NT2/D1 (cell line): ENCODE results near the gene HDAC3.
A peak's percentile ranks its signal among the peaks of the same experiment; 100 is the strongest.

Source experiments
- DNase-seq: peaks from one replicate; pipeline ENCODE4 v3.0.0-alpha.2; 2011; ENCODE audit warnings: low read depth, low spot score
- H3K27me3 ChIP-seq: 2 replicates; pipeline ENCODE4 v1.6.0; 2011; ENCODE audit warnings: mild to moderate bottlenecking; ENCODE audit not compliant: insufficient read length, insufficient read depth
- H3K36me3 ChIP-seq: 2 replicates; pipeline ENCODE4 v1.6.1; 2011; ENCODE audit warnings: mild to moderate bottlenecking, low read length, mixed read lengths; ENCODE audit not compliant: insufficient read depth, insufficient read length
- H3K4me1 ChIP-seq: 2 replicates; pipeline ENCODE4 v1.5.1; 2011; ENCODE audit not compliant: insufficient read depth, insufficient read length
- H3K4me3 ChIP-seq: 2 replicates; pipeline ENCODE4 v1.5.1; 2011; ENCODE audit warnings: low read depth; ENCODE audit not compliant: insufficient read length
- H3K9ac ChIP-seq: 2 replicates; pipeline ENCODE4 v1.6.0; 2011; ENCODE audit warnings: low read depth; ENCODE audit not compliant: insufficient read length
- H3K9me3 ChIP-seq: 2 replicates; pipeline ENCODE4 v1.5.1; 2011; ENCODE audit warnings: mild to moderate bottlenecking, low read length; ENCODE audit not compliant: insufficient read depth
- SUZ12 ChIP-seq: IDR thresholded peaks from 2 replicates; pipeline ENCODE4 v1.6.1; 2011; ENCODE audit not compliant: insufficient read length, insufficient read depth; ENCODE audit errors: extremely low read depth
- YY1 ChIP-seq: IDR thresholded peaks from 2 replicates; pipeline ENCODE4 v1.6.1; 2011; ENCODE audit not compliant: insufficient read length, insufficient read depth
- ZNF274 ChIP-seq: IDR thresholded peaks from 2 replicates; pipeline ENCODE4 v1.6.1; 2011; ENCODE audit warnings: mild to moderate bottlenecking, low read depth, low read length

HDAC3 gene

DNA sequence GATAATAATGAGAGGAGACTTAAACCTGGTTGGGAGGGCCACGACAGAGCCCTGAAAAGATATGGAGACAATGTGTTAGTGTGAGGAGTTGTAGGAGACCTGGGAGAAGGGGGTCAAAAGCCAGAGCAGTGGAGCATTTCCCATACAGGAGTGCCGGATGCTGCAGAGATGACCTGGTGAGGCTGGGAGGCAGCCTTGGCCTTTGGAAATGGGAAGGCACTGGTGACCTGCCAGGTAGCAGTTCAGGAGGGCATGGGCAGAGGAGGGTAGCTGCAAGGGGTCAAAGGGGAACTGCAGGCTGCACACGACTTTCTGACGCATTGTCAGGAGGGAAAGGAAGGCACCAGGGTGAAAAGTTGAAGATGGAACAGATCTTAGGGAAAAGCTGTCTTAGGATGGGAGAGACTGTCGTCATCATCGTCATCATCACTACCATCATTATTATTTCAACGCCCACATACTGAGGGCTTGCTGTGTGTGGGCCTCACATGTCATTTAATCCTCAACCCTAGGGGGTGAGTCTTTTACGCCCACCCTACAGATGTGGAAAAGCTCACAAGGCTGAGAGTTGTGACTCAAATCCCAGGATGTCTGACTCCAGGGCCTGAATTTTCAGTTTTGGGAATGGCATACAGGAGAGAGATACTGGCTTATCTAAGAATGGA is 32.1 kb upstream of the HDAC3 start:
- Histone ChIP-seq H3K9ac (peak overlapping the region; percentile 21), H3K4me3 (no peak overlapping the region), H3K4me1 (peaks cover 5% of the 10 kb centered on the region), H3K27me3 (no peaks in the 10 kb centered on the region), H3K9me3 (no peaks in the 10 kb centered on the region), H3K36me3 (peaks cover 51% of the 10 kb centered on the region)
- DNase-seq = no peak
- no peak for TF ChIP-seq SUZ12

DNA sequence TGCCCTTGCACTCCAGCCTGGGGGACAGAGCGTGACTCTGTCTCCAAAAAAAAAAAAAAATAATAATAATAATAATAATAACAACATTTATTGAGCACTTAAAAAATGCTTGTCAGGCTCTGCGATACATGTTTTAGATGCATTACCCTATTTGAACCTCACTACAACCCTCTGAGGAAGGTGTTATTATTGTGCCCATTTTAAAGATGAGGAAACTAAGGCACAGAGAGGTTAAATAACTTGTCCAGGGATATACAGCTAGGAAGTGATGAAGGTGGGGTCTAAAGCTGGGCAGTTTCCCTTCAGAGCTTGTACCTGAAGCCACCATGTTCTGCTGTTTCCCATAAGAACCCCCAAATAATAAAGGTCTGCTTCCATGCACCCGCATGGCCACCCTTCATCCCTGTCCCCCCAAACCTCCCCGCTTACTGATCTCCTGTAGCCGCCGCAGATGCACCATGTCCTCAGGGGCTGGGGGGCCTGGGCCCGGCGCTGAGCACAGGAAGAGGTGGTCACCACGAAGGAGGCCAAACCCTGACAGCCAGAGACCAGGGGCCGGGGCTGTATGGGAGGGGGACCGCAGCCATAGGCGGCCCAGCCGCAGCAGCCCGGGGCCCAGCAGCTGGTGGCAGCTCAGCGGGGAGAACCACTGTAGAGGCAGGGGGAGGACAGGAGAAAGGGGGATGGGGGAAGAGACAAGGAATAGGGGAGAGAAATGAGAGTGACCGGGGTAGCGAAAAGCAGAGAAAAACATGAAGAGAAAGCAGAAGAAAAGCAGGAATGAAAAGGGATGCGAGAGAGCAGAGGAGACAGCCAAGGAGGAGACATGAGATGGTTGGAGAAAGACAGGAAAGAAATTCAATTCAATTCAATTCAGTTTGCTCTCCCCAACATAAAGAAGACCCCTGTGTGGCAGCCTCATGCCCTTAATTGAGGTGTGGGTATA is 29.6 kb upstream of the HDAC3 start:
- no peak for DNase-seq
- H3K9ac ChIP-seq = no peak overlapping the region
- H3K4me1 ChIP-seq = peaks cover 3% of the 10 kb centered on the region
- H3K4me3 ChIP-seq = no peak overlapping the region
- H3K9me3 ChIP-seq = no peaks in the 10 kb centered on the region
- H3K36me3 ChIP-seq = peaks cover 50% of the 10 kb centered on the region
- no peaks in the 10 kb centered on the region for H3K27me3 ChIP-seq
- TF ChIP-seq SUZ12 (no peak), ZNF274 (no peak), YY1 (no peak)

DNA sequence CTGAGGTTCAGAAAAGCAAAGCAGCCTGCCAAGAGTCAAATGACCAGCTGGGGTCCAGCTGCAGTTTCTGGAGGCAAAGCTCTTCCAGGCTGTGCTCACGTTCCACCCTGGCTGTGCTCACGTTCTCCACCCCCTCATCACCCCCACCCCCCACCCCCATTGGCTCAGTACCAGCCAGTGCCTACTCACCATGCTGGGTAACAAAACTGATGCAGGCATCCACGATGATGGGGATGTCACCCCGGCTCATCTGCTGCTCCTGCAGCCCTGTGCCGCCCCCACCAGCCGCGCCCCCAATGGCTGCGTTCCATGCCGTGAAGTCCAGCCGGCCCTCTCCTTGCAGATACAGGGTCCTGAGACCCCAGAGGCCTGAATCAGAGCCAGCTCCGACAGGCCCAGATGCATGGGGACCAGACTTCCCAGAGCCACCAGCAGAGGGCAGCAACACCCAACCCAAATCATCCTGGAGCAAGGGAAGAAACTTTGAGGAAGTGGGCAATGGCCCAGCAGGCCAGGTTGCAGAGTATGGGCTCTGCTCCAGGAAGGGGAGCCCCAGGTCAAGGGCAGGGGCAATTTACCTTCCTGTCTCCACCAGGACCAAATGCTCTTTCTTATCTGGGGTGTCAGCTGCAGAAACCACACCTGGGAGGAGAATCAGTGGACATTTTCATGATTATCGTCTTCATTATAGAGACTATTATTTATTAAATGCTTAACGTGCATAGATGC is 28.2 kb upstream of the HDAC3 start:
- DNase-seq = no peak
- no peaks in the 10 kb centered on the region for H3K27me3 ChIP-seq
- H3K9me3 ChIP-seq = no peaks in the 10 kb centered on the region
- TF ChIP-seq ZNF274 (no peak), SUZ12 (no peak), YY1 (no peak)
- no peaks in the 10 kb centered on the region for H3K4me1 ChIP-seq
- H3K9ac ChIP-seq = no peak overlapping the region
- H3K4me3 ChIP-seq = no peak overlapping the region
- peaks cover 37% of the 10 kb centered on the region for H3K36me3 ChIP-seq

DNA sequence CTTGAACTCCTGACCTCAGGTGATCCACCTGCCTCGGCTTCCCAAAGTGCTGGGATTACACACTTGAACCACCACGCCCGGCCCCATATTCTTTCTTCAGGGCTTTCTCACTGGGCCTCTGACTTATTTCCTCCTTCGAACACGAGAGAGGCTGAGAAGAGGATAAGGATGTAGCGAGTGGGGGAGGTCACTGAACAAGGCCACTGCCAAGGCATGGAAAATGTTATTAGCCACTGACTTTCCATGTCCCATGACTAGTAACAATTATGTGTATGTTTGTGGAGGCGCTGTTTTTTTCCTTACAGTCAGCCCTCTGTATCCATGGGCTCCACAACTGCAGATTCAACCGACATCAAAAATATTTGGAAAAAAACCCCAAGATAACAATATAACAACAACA is 26.9 kb upstream of the HDAC3 start:
- Histone ChIP-seq H3K4me3 (no peak overlapping the region), H3K36me3 (peaks cover 27% of the 10 kb centered on the region), H3K27me3 (no peaks in the 10 kb centered on the region), H3K9me3 (no peaks in the 10 kb centered on the region), H3K9ac (no peak overlapping the region), H3K4me1 (no peaks in the 10 kb centered on the region)
- DNase-seq = no peak
- TF ChIP-seq ZNF274 = no peak
- no peak for TF ChIP-seq SUZ12
- no peak for TF ChIP-seq YY1

DNA sequence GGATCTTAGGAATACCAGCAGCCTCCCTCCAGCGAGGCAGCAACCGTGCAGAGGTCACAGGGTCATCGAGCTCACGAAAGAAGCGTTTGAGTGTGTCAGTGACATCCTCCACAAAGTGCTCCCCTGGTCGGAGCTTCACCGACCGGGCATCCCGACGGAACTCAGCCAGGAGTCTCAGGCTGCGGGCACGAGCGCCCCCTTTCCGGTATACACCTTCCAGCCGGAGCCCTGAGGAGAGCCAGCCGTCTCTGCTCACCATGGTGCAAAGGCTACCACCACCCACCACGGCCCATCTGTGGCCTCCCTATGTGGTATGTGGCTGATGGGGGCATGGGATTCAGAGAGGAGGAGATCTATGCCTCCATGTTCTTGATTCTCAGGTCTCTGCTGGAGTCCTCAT is 25.4 kb upstream of the HDAC3 start:
- TF ChIP-seq YY1 (no peak), SUZ12 (no peak), ZNF274 (no peak)
- H3K4me1 ChIP-seq = no peaks in the 10 kb centered on the region
- H3K9ac ChIP-seq = no peak overlapping the region
- H3K27me3 ChIP-seq = no peaks in the 10 kb centered on the region
- H3K9me3 ChIP-seq = no peaks in the 10 kb centered on the region
- H3K4me3 ChIP-seq = no peak overlapping the region
- H3K36me3 ChIP-seq = peaks cover 28% of the 10 kb centered on the region
- DNase-seq = no peak

DNA sequence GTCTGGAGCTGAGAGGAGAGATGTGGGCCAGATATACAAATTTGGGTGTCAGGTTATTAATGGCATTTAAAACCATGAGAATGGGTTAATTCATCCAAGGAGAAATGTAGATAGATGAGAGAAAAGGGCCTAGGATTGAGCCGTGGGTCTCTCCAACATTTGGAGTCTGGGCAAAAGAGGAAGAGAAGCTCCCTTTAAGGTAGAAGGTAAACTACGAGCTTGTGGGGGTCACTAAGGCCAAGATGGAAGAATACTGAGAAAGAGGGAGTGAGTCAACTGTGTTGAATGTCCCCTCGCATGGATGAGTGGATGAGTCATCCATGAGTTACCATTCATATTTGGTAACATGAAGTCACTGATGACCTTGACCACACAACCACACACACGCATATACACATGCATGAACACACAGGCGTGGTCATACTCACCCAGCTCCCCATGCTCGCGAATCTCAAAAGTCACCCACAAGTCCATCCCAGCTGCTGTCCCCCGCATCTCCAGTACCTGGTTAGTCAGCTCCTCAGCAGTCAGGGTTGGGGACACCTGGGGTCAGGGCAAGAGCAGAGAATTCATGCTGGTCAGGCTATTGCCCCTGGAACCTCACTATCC is 21.4 kb upstream of the HDAC3 start:
- no peak overlapping the region for H3K4me3 ChIP-seq
- H3K9me3 ChIP-seq = no peaks in the 10 kb centered on the region
- DNase-seq = no peak
- H3K4me1 ChIP-seq = no peaks in the 10 kb centered on the region
- H3K9ac ChIP-seq = no peak overlapping the region
- H3K27me3 ChIP-seq = no peaks in the 10 kb centered on the region
- TF ChIP-seq YY1 (no peak), SUZ12 (no peak), ZNF274 (no peak)
- H3K36me3 ChIP-seq = peaks cover 44% of the 10 kb centered on the region
